ENCODE data around the gene MCU.
"Not testable (repeated sequence)": the region's sequence is repeated elsewhere in the genome, so short reads cannot be mapped to it uniquely, and the experiment has no call there.

The MCU gene

GRCh38 chr10:72912736-72913135 is 220.8 kb downstream of the MCU start:
- no peak for DNase-seq

GRCh38 chr10:72913287-72913686 is 221.3 kb downstream of the MCU start:
- DNase-seq: no peak

GRCh38 chr10:72917201-72917600 is 225.3 kb downstream of the MCU start:
- DNase-seq: not testable (repeated sequence)

GRCh38 chr10:72917803-72918332 is 225.9 kb downstream of the MCU start:
- not testable (repeated sequence) for DNase-seq

- DNase-seq: no peak
Measured at GRCh38 chr10:72918352-72918751, 226.4 kb downstream of the MCU start.

- not testable (repeated sequence) for DNase-seq
Measured at GRCh38 chr10:72921147-72921683, 229.3 kb downstream of the MCU start.

GRCh38 chr10:72924351-72924750 is 232.4 kb downstream of the MCU start:
- DNase-seq: no peak

GRCh38 chr10:72925951-72926465 is 234.1 kb downstream of the MCU start:
- no peak for DNase-seq

- DNase-seq: no peak
Measured at GRCh38 chr10:72927485-72927884, 235.5 kb downstream of the MCU start.

GRCh38 chr10:72928798-72929197 is 236.9 kb downstream of the MCU start:
- no peak for DNase-seq

- DNase-seq: no peak
Measured at GRCh38 chr10:72930276-72930675, 238.3 kb downstream of the MCU start.

- DNase-seq: no peak
Measured at GRCh38 chr10:72932259-72933015, 240.5 kb downstream of the MCU start.

GRCh38 chr10:72935361-72935760 is 243.4 kb downstream of the MCU start:
- DNase-seq: no peak

Measured in cortex of kidney (tissue), 1 donor.